ENCODE results near the gene ASCC3.

The ASCC3 gene

GRCh38 chr6:100488244-100488643 lies 392.9 kb downstream of the ASCC3 start:
- DNase-seq = no peak

- DNase-seq = no peak
Observed at GRCh38 chr6:100487638-100488037, 393.5 kb downstream of the ASCC3 start.

DNA sequence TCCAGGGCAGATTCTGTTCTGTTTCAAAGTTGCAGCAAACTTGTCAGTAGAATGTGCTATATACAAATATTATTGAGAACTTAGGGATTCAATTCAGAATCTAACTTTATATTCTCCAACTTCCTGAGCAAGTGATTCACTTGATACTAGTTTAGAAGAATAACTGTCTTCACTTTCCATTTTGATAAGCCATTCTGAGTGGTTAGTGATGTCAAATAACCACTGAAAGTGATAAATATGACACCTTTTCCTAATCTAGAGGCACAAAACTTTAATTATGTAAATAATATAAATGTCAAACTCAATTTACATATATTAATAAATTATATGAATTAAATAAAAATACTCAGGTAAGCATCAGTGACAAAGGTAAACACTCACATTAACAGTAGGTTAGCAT lies 395.9 kb downstream of the ASCC3 start:
- no peak for DNase-seq

- DNase-seq = no peak
Observed at GRCh38 chr6:100484474-100484873, 396.7 kb downstream of the ASCC3 start.

GRCh38 chr6:100482698-100483097 lies 398.4 kb downstream of the ASCC3 start:
- DNase-seq = no peak

DNA sequence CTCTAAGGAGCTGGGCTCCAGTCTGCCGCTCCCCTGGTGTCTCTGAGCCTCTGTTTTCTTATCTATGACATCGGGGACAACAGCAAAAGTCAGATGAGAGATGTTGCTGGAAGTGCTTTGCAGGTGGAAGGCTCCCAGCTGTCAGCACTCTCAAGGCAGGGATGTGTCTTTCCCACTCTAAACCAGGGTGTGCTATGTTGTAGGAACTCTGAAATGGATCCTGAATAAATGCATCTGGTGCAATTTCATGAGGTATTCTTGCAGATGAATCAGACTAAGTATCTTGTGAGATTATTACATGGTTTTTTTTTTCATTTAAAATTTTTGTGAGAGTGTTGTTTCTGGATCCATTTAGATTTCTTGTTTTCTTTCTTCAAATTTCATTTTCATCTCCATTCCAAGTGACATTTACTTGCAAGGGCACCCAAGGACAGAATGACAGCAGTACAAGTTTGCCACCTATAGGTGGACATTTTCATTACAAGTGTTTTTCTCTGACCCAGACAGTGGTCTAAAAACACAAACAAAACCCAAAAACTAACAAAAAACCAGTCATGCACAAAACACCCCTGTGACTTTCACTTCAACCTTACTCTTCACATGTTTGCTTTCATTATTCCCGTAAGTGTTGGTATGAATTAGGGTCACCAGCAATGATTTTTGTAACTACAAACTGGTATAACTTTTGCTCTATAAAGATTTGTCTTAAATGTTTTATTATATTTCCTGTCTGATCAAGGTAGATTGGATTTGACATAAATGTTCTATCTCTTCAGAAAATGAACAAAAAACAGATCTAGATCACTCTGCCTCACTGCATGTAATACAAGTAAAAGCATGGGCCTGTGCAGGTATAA lies 401.7 kb downstream of the ASCC3 start:
- DNase-seq = no peak

GRCh38 chr6:100475554-100476320 lies 405.4 kb downstream of the ASCC3 start:
- no peak for DNase-seq

- no peak for DNase-seq
Observed at GRCh38 chr6:100473182-100473581, 407.9 kb downstream of the ASCC3 start.

- no peak for DNase-seq
Observed at GRCh38 chr6:100472674-100473073, 408.5 kb downstream of the ASCC3 start.

DNA sequence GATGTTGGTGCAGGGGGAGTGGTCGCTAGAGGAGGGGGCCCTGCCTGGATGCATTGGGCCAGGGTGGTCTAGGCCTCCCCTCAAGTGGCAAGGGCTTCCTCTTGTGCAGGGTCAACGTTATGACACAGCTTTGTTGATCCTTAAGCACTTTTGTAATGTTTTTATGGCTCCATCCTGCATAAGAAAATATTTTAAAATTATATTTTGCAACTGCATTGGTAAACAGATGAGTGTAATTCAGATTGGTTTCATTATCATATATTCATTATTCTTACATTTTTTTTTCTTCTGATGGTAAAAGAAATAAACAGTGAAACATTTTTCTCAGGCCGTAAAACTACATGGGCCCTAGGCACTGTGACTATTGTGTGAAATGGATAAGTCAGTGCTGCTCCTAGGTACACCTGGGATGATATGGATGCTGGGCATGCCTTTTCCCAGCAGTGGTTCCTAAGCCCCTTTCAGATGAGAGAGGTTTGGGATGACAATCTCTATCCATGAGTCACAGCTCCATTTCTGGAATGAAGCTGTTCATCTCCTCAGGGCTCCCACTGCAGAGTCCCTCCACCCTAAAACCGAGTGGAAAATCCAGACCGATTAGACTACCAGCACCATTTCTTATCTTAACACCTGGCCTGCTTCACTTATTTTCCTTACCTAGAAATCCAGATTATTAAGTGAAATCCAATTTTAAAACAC lies 410.6 kb downstream of the ASCC3 start:
- no peak for DNase-seq

DNA sequence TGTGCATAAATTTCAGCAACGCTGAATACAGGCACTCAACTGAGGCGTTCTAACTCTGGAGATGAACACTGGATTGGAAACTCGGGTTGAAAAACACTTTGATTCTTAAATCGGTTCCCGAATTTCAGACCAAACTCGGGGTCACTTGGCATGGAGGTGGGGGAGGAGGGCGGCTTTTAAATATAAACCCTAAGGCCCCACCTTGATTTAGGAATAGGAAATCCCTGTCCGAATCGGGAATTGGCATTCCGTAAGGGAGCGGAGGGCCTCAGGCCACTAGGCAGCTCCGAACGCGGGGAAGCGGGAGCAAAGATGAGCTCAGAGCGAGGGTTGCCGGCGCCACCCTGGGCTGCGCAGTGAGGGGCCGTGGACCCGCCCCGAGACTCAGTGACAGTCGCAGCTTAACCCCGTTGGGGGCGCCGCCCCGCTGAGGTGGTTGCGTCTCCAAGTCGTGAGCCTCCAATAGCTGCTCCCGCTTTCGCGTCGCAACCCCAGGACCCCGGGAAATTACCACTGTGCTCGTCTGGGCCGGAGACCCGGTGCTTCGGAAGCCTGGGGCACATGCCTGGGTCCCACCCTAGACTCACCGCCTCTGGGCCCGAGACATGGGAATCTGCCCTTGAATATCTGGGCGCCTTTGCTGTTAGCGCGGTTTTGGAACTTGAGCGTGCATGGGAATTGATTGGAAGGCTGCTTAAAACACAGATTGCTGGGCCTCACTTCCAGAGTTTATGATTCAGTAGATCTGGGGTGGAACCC lies 411.8 kb downstream of the ASCC3 start:
- DNase-seq = no peak

DNA sequence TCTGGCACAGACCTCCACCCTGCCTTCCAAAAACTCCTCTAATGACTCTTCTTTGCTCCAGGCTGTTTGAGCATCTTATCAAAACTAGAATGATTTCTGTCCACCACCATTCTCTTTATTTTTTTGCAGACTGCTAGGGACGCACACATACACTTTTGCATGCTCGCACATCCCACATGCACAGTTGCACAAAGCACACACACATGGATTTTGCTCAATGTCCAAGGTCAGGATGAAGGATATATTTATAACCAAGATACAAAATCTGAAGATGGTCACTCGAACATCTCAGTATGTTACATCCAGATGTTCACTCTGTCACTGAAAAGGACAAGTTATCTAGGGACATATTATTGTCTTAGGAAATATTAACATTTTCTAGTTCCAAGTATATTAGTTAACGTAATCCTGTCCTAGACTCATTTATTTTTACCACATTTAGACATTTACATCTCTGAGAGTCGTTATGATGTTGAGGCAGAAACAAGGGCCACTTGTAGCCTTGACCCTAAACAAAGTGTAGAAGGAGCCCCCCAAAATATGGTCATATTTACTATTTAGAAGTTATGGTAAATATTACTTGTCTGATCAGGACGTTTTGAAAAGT lies 413.0 kb downstream of the ASCC3 start:
- no peak for DNase-seq

GRCh38 chr6:100467129-100468015 lies 413.8 kb downstream of the ASCC3 start:
- no peak for DNase-seq

DNA sequence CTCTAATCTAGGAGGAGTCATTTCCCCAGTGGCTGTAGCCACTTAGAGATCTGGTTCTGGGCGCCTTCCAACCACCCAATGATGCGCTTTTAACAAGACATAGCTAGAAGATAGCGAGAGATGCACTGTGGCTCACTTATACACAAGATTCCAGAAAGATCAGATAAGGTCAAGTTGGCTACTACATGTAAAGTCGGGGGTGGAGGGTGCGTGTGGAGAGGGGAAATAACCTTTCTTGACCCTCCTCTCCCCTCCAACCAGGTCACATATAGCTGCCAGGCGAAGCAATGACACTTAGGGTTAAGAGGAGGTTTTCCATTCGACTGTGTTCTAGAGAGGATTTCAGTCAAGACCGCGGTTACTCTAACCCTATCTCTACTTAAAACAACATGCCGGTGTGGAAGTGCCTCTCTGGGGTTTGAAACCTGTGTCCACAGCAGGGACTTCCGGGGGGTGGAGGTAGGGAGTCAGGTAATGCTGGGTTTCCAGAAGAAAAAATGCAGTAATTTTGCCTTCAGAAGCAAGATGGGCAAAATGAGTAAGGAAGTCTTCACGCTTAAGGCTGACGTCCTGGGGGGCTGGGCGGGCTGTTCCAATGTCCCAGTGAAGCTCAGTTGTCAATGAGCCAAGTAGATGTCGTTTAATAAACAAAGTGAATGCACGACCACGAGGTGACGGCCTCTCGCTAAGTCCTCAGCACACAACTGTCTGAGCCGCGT lies 414.6 kb downstream of the ASCC3 start:
- DNase-seq = no peak

DNA sequence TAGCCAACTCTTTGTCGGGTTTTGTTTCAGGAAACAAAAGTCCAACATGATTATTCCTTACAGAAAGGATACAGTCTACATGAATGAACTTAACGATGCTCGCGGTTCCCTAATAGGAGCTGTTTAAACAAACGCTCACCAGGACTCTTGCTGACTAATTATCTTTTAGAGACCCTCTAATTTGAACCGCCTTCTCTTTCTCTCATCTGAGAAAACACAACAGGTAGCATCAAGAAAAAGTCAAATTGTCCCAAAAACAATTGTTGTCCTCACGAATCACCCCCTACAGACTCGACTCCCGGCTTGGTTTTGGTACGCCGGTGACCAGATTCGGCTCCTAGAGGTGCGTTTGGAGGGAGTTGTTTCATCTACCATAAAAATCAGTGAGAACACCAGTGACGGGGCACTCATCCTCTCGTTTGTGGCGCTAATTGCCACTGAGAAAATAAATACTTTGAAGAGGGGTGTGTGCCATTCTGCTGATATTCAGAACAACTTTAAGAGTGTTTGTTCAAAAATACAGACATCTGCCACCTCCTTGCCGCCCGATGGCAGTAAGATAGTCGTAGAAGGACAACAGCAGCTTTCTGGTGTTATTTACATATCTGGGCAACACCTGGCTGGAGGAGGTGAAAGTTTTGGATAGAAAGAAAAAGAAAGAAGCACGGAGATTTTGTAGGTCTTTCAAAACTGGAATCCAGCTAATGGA lies 415.3 kb downstream of the ASCC3 start:
- no peak for DNase-seq

DNA sequence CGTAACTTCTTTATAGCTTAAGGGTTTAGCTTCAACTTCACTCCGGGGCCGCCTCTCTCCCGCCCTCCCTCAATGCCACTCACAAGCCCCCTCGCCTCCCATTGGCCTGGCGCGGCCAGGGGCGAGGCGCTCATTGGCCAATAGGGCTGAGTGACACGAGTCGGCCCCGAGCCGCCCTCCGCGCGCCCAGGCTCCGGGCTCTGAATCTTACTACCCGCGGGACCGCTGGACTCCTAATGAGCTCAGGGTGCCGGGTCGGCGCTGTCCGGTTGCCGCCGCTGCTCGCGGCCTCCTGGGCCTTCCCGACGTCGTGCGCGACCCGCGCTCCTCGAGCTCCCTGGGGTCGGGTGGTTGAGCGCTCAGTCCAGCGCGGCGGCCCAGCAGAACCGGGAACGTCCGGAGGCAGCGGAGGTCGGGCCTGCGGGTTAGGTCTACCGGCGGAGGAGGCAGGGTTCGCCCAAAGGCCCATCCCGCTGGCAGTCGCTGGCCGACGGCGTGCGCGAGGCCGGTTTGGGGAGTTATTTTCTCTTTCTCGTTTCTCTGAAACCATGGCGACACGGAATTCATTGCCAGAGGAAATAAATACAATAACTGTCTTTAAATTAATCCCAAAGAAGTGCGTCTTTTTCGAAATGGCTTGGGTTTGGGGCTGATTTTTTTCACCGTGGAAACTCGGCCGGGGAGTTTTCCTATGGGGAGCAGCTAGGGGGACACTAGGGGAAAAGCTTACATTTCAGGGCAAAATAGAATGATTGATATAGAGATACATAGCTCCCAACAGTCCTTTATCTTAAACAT lies 416.0 kb downstream of the ASCC3 start, which contains the start of gene SIM1:
TSS of gene SIM1 (minus strand) at position 19 of the 798 bp plus-strand sequence. CDS start 1,453 bp downstream, outside the sequence.
- DNase-seq = no peak

DNA sequence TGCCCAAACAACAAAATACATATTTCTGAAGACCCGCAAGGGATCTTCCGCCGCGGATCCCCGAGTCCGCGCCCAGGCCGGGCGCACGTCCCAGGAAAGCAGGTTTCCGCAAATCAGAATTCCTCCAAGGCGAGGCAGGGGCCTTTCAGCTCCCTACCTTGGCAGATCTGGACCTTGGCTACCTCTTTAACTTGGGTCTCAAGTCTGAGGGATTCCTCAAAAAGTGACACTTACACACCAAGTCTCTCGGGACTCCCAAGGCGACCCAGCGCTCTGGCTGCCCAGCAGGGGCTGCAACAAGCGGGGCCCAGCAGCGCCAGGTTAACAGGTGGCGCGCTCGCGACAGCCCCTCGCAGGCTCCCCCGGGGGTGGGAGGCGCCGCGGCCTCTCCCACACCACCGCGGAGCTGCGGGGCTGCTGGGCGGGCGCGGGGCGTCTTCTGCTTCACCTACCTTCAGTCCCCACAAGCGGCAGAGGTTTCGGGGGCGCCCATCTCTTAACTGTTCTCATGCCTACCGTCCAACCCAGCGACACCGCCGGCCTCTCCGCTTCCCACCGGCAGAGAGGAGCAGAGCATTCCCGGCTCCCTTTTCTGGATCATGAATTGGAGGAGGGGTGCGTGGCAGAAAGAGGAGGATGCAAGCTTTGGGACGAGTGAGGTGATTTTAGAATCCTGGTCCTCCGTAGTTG lies 416.8 kb downstream of the ASCC3 start:
- DNase-seq = no peak

GRCh38 chr6:100463630-100464161 lies 417.4 kb downstream of the ASCC3 start:
- no peak for DNase-seq
